ENCODE results near the gene HERC2. TPM values are rescaled to one million over a fixed set of nuclear protein-coding genes. Genes with fewer than 3 reads are reported as not detected.

Gene HERC2
- total and polyA plus RNA-seq, 2 of the 4 experiments (the other 2 are of a cell fraction), result 20.8 to 28.9 TPM

GRCh38 chr15:28118531-28118930 lies 203.4 kb downstream of the HERC2 start:
- no peak for TF ChIP-seq FOS (IDR thresholded peaks at IDR 0.05; ENCODE audit: low read depth, low read length)
- TF ChIP-seq BHLHE40 (IDR thresholded peaks at IDR 0.05; ENCODE audit: low read depth, low read length), result no peak
- TF ChIP-seq RAD21 (IDR thresholded peaks at IDR 0.05; ENCODE audit: low read length), result no peak
- no peak for TF ChIP-seq RFX5 (IDR thresholded peaks at IDR 0.05; ENCODE audit: low read depth, low read length)
- no peak for TF ChIP-seq CEBPB (IDR thresholded peaks at IDR 0.05; ENCODE audit: low read depth, low read length)
- no peak for TF ChIP-seq MAZ (IDR thresholded peaks at IDR 0.05; ENCODE audit: borderline replicate concordance, low read depth, low read length)
- TF ChIP-seq SMC3 (IDR thresholded peaks at IDR 0.05; ENCODE audit: low read depth, low read length), result no peak
- TF ChIP-seq CHD1 (IDR thresholded peaks at IDR 0.05; ENCODE audit: low read depth, low read length), result no peak
- TF ChIP-seq ELK1 (IDR thresholded peaks at IDR 0.05; ENCODE audit: borderline replicate concordance, low read depth, low read length), result no peak
- no peak for TF ChIP-seq MXI1 (IDR thresholded peaks at IDR 0.05; ENCODE audit: borderline replicate concordance, low read depth, low read length)
- TF ChIP-seq CTCF (conservative IDR thresholded peaks at IDR 0.05; ENCODE audit: low read depth, low read length), result no peak
- no peak for TF ChIP-seq POLR2A (IDR thresholded peaks at IDR 0.05; ENCODE audit: low read depth, low read length)
- TF ChIP-seq RCOR1 (IDR thresholded peaks at IDR 0.05; ENCODE audit: insufficient replicate concordance, low read length), result no peak
- no peak for TF ChIP-seq MAFK (IDR thresholded peaks at IDR 0.05; ENCODE audit: low read depth, low read length)
- TF ChIP-seq NFE2L2 (IDR thresholded peaks at IDR 0.05; ENCODE audit: low read depth, low read length), result no peak
- TF ChIP-seq USF2 (IDR thresholded peaks at IDR 0.05; ENCODE audit: low read depth, low read length), result no peak
- H3K36me3 ChIP-seq (ENCODE audit: control insufficient read depth, insufficient read depth, low read length), result peaks cover 44% of the 10 kb centered on the region
- H3K23ac ChIP-seq (ENCODE audit: low read depth, low read length), result no peak overlapping the region
- H2AK5ac ChIP-seq (ENCODE audit: low read depth, low read length), result no peak overlapping the region
- H3K9me1 ChIP-seq (ENCODE audit: insufficient read depth, low read length), result no peaks in the 10 kb centered on the region
- no peak overlapping the region for H4K91ac ChIP-seq (ENCODE audit: insufficient read depth, low read depth, low read length)
- ChIA-PET POLR2A (ENCODE audit: unreplicated experiment) (no interaction called here), CTCF (no interaction called here)
- H3K4ac ChIP-seq (ENCODE audit: low read depth, low read length), result no peak overlapping the region
- peaks cover 0 to 3% of the 10 kb centered on the region in 2 experiments; a peak in 1 of 4 replicates for H3K79me1 ChIP-seq (ENCODE audit: low read depth in 1 of 2, low read length in 2 of 2)
- no peaks in the 10 kb centered on the region for H3K9me3 ChIP-seq (ENCODE audit: control insufficient read depth, insufficient read depth, low read length)
- H3K9ac ChIP-seq (ENCODE audit: low read depth, low read length), result no peak overlapping the region
- H2AK9ac ChIP-seq (replicated peaks; ENCODE audit: low read depth, low read length, poor library complexity), result no peak overlapping the region
- no peak overlapping the region for H2BK120ac ChIP-seq (ENCODE audit: low read depth, low read length)
- 100% methylated on average over 1 of the region's 10 CpGs; no CpG with 5 or more reads in 1 of the 2 experiments for WGBS, 2 experiments (ENCODE audit: extremely low coverage in 2 of 2, insufficient read length in 1 of 2)
- no peak overlapping the region for H2BK15ac ChIP-seq (ENCODE audit: low read depth, low read length)
- no peak overlapping the region for H4K5ac ChIP-seq (ENCODE audit: low read depth, low read length)
- H2BK5ac ChIP-seq (ENCODE audit: low read depth, low read length, poor library complexity, severe bottlenecking), result no peak overlapping the region
- ATAC-seq (ENCODE audit: low read depth) (no peak), DNase-seq (no peak)
- no peak overlapping the region for H2AFZ ChIP-seq (replicated peaks; ENCODE audit: low read length, poor library complexity)
- H3K4me1 ChIP-seq (ENCODE audit: control insufficient read depth, insufficient read depth, low read length), result peaks cover 2% of the 10 kb centered on the region; the same call in 1 of the 2 replicates
- no peak overlapping the region for H3K27ac ChIP-seq (ENCODE audit: insufficient read depth, low read length)
- intact Hi-C loops (cut with micrococcal nuclease), result no loop called here
- H4K20me1 ChIP-seq (ENCODE audit: insufficient read depth, low read length), result no peaks in the 10 kb centered on the region; the same call in 1 of the 2 replicates
- no peak overlapping the region for H2BK20ac ChIP-seq (ENCODE audit: low read depth, low read length)
- no peaks in the 10 kb centered on the region for H3K27me3 ChIP-seq (ENCODE audit: control insufficient read depth, insufficient read depth, low read length)
- H3K4me2 ChIP-seq (ENCODE audit: low read depth, low read length), result no peak overlapping the region
- in situ Hi-C loops (cut with MboI; ENCODE audit: low sequenced_read_pairs), result loop anchor here (25.0 kb wide), 1 partner anchor 1231 kb away; no protein-coding TSS in a partner anchor
- BruUV-seq (replicated peaks), result no TSS peak
- H4K8ac ChIP-seq (ENCODE audit: low read depth in 2 of 2, low read length in 2 of 2), result no peak overlapping the region
- H3K4me3 ChIP-seq (ENCODE audit: insufficient read depth, low read depth, low read length), result no peak overlapping the region
- H3K14ac ChIP-seq (replicated peaks; ENCODE audit: low read depth, low read length), result no peak overlapping the region
- H3K56ac ChIP-seq (ENCODE audit: extremely low read depth, insufficient read depth, low read length), result no peak overlapping the region
- dilution Hi-C loops (cut with HindIII; ENCODE audit: low sequenced_read_pairs, unreplicated experiment), result no loop called here
- H3K18ac ChIP-seq (ENCODE audit: low read depth, low read length), result no peak overlapping the region
